Small intestine (tissue), 7 donors: ENCODE measurements around the gene GPBAR1. TPM values are rescaled to one million over a fixed set of nuclear protein-coding genes. Genes with fewer than 3 reads are reported as not detected.
A peak's percentile ranks its signal among the peaks of the same experiment; 100 is the strongest.

Experiments
- DNase-seq, 2 donors: peaks; one replicate each; pipeline versions ENCODE4 v3.0.0 to v3.0.0-alpha.2; 2013
- FAIRE-seq: peaks from 2 replicates; lab custom pipeline; 2012; peaks lifted over from hg19 to GRCh38; lab: Jason Lieb, UNC
- H3K27ac ChIP-seq, 3 donors: one replicate each; pipeline ENCODE4 v1.5.1; 2013; ENCODE audit warnings: low read length in 2 of 3, mild to moderate bottlenecking in 2 of 3, control low read depth in 1 of 3, inconsistent platforms in 1 of 3, low read depth in 1 of 3, moderate library complexity in 1 of 3
- H3K27me3 ChIP-seq, 3 donors: one replicate each; pipeline ENCODE4 v1.6.1; 2013; ENCODE audit warnings: low read length in 3 of 3, inconsistent platforms in 1 of 3; ENCODE audit not compliant: control insufficient read depth in 3 of 3, insufficient read depth in 3 of 3
- H3K36me3 ChIP-seq, 3 donors: one replicate each; pipeline ENCODE4 v1.6.1; 2013; ENCODE audit warnings: low read length in 3 of 3, inconsistent platforms in 1 of 3, low read depth in 1 of 3, mild to moderate bottlenecking in 1 of 3, moderate library complexity in 1 of 3; ENCODE audit not compliant: control insufficient read depth in 3 of 3, insufficient read depth in 2 of 3
- H3K4me1 ChIP-seq, 3 donors: one replicate each; pipeline ENCODE4 v1.6.1; 2013; ENCODE audit warnings: low read length in 2 of 3, inconsistent platforms in 1 of 3, low read depth in 1 of 3, mild to moderate bottlenecking in 1 of 3, moderate library complexity in 1 of 3; ENCODE audit not compliant: control insufficient read depth in 3 of 3, insufficient read depth in 2 of 3
- H3K4me3 ChIP-seq, 3 donors: one replicate each; pipeline ENCODE4 v1.5.1; 2013; ENCODE audit warnings: low read length in 3 of 3, control low read depth in 1 of 3, inconsistent platforms in 1 of 3, low read depth in 1 of 3, mild to moderate bottlenecking in 1 of 3, moderate library complexity in 1 of 3
- H3K9me3 ChIP-seq, 2 donors: one replicate each; pipeline ENCODE4 v1.6.1; 2013; ENCODE audit warnings: low read depth in 1 of 2, low read length in 1 of 2; ENCODE audit not compliant: control insufficient read depth in 2 of 2, insufficient read depth in 1 of 2
- WGBS, 3 donors: extraction: QIAGEN DNeasy Blood & Tissue Kit; methylation state at CpG; one replicate each; pipeline ENCODE4 v1.1.7; 2013; 5-methylcytosine and 5-hydroxymethylcytosine counted together
- polyA plus RNA-seq, 4 donors: library from polyadenylated mRNA; stranded (reverse) in 3 of 4; unstranded in 1 of 4; fragments of 200-250 nt in 3 of 4; fragments of 120-200 nt in 1 of 4; gene quantifications; one replicate each; pipeline versions ENCODE4 v1.2.1 to v1.2.3, GENCODE V29; 2013
- donor health status: healthy with polysubstance abuse.
- donor health status: control.
- donor health status: control.
- donor health status: Bipolar disorder and iron deficiency.
- donor health status: healthy.

The GPBAR1 gene
- polyA plus RNA-seq, 4 donors = 1.3 to 3.9 (median 1.6) TPM

DNA sequence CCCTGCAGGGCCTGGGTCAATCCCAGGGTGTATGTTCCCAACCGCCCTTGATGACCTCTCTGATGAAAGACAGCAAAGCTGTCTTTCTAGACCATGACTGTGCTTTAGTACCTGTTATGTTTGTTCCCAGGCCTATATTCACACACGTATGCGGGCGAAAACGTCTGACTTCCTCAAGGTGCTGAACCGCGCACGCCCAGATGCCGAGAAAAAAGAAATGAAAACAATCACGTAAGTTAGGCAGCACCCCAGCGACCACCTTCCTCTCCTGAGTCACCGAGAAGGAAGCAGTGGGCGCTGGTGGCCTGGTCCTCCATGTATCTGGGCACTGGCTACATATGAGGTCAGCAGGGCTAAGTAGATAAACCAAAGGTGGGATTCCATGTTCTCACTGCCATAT lies 11.1 kb upstream of the GPBAR1 start:
- no peak for FAIRE-seq

DNA sequence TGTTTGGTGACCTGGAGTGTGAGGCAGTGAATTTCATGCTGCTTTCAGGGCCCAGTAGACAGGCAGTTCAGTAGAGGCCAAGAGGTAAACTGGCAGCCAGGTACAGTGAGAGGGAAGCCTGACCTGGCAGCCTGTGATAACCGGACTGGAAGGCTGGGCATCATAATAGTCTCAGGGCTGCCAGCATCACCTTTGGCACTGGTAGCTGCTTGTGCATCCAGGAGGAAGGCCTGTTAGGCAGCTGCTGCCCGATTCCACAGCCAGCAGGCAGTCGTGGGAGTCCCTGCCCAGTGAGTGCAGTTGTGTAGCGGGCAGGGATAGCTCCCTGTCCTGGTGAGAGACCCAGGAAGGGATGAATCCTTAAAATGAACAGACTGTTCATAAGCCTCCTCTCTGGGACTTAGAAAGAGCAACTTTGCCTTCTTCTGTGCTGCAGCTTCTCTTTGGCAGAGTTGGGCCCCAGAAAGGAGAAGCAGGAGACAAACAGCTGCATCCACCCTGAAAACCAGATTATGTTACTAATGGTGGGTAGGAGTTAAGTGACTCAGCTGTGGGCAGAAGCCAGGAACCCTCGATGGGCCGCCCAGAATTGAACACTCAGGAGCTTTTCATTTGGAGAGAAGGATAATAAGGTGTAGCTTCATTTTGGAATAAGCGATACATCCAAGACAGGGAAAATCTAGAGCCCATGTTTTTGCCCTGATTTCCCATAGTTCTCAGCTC lies 8.1 kb upstream of the GPBAR1 start:
- Histone ChIP-seq H3K4me3 (no peak overlapping the region), H3K9me3 (no peaks in the 10 kb centered on the region), H3K36me3 (peaks cover 33 to 76% (median 45%) of the 10 kb centered on the region in 3 donors), H3K27me3 (no peaks in the 10 kb centered on the region), H3K4me1 (peaks cover 0 to 3% (median 0%) of the 10 kb centered on the region in 3 donors), H3K27ac (no peak overlapping the region)
- 63 to 75% (median 74%) methylated on average over 7 of the region's 7 CpGs for WGBS, 3 donors
- DNase-seq (no peak), FAIRE-seq (no peak)

More for the DNA sequence above, 11.1 kb upstream of the GPBAR1 start:
- 93 to 96% (median 94%) methylated on average over 13 of the region's 13 CpGs for WGBS, 3 donors
- no peaks in the 10 kb centered on the region for H3K27me3 ChIP-seq
- peaks cover 41 to 86% (median 49%) of the 10 kb centered on the region in 3 donors for H3K36me3 ChIP-seq
- H3K9me3 ChIP-seq = no peaks in the 10 kb centered on the region
- no peak for DNase-seq
- peaks cover 0 to 5% (median 0%) of the 10 kb centered on the region in 3 donors for H3K4me1 ChIP-seq
- no peak overlapping the region for H3K27ac ChIP-seq
- H3K4me3 ChIP-seq = no peak overlapping the region

DNA sequence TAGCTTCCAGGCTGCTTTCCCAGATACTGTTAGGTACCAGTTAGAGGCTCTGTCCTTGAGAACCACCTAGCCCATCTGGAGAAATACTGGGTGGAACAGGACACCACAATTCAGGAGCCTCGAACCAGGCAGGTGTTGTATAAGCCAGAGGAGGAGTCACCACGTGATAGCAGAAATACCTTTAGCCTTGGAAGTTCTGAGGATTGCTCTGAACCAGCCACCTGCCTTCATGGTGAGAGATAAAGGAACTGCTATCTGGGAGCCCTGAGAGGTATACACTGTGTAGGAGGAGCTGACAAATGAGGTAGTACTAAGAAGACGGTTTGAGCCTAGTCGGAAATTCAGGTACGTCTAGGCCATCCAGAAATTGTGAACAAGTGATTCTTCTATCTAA lies 7.6 kb upstream of the GPBAR1 start:
- H3K9me3 ChIP-seq = no peaks in the 10 kb centered on the region
- WGBS, 3 donors = 17 to 63% (median 37%) methylated on average over 5 of the region's 5 CpGs
- peak in 1 of 2 donors; percentile 61 for DNase-seq
- no peak overlapping the region for H3K4me3 ChIP-seq
- H3K4me1 ChIP-seq = peaks cover 0 to 3% (median 0%) of the 10 kb centered on the region in 3 donors
- H3K27me3 ChIP-seq = no peaks in the 10 kb centered on the region
- peaks cover 27 to 71% (median 43%) of the 10 kb centered on the region in 3 donors for H3K36me3 ChIP-seq
- FAIRE-seq = no peak
- no peak overlapping the region for H3K27ac ChIP-seq

DNA sequence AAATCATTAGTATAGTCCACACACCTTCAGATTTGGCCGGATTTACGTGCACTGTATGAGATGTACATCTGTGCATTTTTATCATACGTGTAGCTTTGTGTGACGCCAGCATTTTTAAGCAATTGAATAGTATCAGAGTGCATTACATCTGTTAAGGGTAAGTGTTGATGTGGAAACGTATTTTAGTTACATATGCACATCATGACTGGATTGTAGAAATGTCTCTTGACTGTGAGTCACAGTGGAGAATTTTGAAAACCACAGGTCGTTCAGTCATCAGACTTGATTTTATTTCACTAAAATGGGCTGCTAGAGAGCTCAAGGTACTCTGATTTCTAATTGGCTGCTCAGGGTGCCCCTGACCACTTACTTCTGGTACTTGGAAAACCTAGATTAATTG lies 5.4 kb upstream of the GPBAR1 start:
- WGBS, 3 donors = 71 to 92% (median 84%) methylated on average over 6 of the region's 6 CpGs
- peaks cover 12 to 52% (median 31%) of the 10 kb centered on the region in 3 donors for H3K36me3 ChIP-seq

GRCh38 chr2:218256612-218257350 lies 4.0 kb upstream of the GPBAR1 start:
- H3K27ac ChIP-seq = no peak overlapping the region
- H3K36me3 ChIP-seq = peaks cover 12 to 43% (median 21%) of the 10 kb centered on the region in 3 donors
- 90 to 95% (median 94%) methylated on average over 13 of the region's 13 CpGs for WGBS, 3 donors
- no peak for FAIRE-seq
- H3K4me3 ChIP-seq = no peak overlapping the region
- H3K9me3 ChIP-seq = no peaks in the 10 kb centered on the region
- H3K4me1 ChIP-seq = peaks cover 0 to 20% (median 0%) of the 10 kb centered on the region in 3 donors
- no peaks in the 10 kb centered on the region for H3K27me3 ChIP-seq
- DNase-seq = no peak

More for the DNA sequence above, 5.4 kb upstream of the GPBAR1 start:
- FAIRE-seq (no peak), DNase-seq (no peak)
- peaks cover 0 to 6% (median 0%) of the 10 kb centered on the region in 3 donors for H3K4me1 ChIP-seq
- H3K27me3 ChIP-seq = no peaks in the 10 kb centered on the region
- H3K9me3 ChIP-seq = no peaks in the 10 kb centered on the region
- no peak overlapping the region for H3K4me3 ChIP-seq
- no peak overlapping the region for H3K27ac ChIP-seq

DNA sequence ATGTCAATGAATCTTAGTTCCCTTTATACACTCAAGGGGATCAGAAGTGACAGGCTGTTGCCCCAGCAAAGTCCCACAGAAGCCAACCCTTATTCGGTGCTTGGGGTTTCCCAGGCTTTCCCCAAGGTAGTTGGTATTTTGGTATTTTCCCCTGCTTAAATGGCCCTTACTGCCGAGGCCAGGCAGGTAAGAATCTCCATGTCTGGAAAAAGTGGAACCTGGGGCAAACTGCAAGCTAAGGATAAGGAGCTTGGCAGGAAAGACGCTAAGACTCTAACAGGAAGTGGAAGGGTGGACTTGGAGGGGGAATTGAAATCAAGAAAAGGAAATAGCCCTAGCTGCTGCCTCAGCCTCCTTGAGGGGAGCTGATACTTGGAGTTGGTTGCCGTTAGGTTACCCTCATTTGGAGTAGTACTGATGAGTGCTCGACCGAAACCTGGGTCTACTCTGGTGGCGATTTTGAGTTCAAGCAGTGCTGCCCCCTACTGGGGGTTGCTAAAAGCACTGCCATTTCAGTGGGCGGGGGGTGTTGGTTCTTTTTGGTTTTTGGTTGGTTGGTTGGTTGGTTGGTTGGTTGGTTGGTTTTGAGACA lies 3.3 kb upstream of the GPBAR1 start:
- H3K4me3 ChIP-seq = no peak overlapping the region
- peak overlapping the region in 2 of 3 donors; percentile 8 to 75 for H3K27ac ChIP-seq
- peaks cover 12 to 43% (median 21%) of the 10 kb centered on the region in 3 donors for H3K36me3 ChIP-seq
- no peaks in the 10 kb centered on the region for H3K9me3 ChIP-seq
- FAIRE-seq (no peak), DNase-seq (peak; percentile 30 to 33)
- WGBS, 3 donors = 56 to 77% (median 60%) methylated on average over 8 of the region's 8 CpGs
- no peaks in the 10 kb centered on the region for H3K27me3 ChIP-seq
- H3K4me1 ChIP-seq = peaks cover 0 to 27% (median 3%) of the 10 kb centered on the region in 3 donors

DNA sequence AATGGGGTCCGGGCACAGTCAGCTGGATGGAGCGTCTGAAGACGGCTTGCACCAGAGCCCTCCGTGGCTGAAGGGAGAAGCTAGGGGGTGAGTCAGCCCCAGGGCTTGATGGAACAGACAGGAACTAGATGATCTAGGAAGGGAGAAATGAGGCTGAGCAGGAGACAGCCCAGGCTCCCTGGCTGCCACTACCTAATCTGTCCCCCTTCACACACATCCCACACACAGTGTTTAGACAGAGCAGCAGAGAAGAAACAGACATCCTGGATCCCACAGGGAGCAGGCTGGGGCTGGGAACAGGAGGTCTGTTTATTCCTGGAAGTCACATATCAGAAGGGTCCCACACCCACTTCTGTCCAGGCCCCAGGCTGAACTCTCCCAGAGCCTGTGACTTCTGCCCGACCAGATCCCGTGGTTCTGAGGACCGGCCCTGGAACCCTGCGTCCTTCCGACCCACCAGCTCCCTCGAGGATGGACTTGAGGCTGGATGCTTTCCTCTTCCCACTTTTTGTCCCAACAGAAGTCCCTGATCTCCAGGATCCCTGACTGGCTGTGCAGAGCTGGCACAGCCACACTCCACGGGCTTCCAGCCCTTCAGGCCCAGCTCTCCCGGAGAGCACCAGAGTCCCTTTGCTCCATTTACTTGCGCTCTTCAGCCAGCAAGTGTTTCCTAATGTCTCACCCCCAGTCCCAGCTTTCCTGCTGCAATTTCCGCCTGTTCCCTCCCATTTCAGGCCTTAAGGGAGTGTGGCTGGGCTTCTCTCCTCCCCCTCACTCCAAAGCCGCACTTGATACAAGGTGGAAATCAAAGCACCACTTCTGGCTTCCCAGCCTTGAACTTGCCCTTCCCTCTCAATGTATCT lies 1.5 kb upstream of the GPBAR1 start:
- Histone ChIP-seq H3K36me3 (peaks cover 0 to 49% (median 6%) of the 10 kb centered on the region in 3 donors), H3K9me3 (no peaks in the 10 kb centered on the region), H3K4me3 (no peak overlapping the region), H3K27ac (peak overlapping the region in 2 of 3 donors; percentile 36 to 80), H3K27me3 (no peaks in the 10 kb centered on the region), H3K4me1 (peaks cover 8 to 42% (median 10%) of the 10 kb centered on the region in 3 donors)
- 56 to 79% (median 64%) methylated on average over 15 of the region's 15 CpGs for WGBS, 3 donors
- FAIRE-seq (no peak), DNase-seq (peak in 1 of 2 donors; percentile 20)
